ENCODE measurements around the gene YAE1.

Gene YAE1

DNA sequence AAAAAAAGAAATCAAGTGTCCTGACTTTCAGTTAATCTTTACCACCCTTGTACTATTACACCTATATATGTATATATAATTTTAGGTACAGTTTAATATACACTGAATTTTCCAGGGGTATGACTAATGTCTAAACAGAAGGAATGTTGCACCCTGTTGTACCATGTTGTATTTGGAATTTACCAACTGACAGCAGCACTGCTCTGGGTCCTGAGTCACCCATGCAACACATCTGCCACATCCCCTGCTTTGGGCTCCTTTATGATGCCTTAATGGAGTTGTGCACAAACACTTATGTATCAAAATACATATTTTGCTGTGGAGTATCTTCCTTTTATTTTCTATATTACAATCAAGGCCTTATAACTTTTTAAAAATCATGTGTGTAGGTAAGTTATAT is 21.2 kb downstream of the YAE1 start:
- H3K9me3 ChIP-seq (ENCODE audit: control insufficient read depth in 1 of 2, low read length in 2 of 2): no peaks in the 10 kb centered on the region
- H3K27ac ChIP-seq (ENCODE audit: low read length): no peak overlapping the region
- H3K4me3 ChIP-seq (ENCODE audit: low read depth in 1 of 2, low read length in 2 of 2): no peak overlapping the region
- H3K27me3 ChIP-seq (ENCODE audit: low read depth, low read length): no peaks in the 10 kb centered on the region
- H3K36me3 ChIP-seq (ENCODE audit: control insufficient read depth in 1 of 2, insufficient read depth in 2 of 2, low read length in 2 of 2): peaks cover 0 to 4% of the 10 kb centered on the region in 2 donors
- no peaks in the 10 kb centered on the region for H3K4me1 ChIP-seq (ENCODE audit: control insufficient read depth in 1 of 2, insufficient read depth in 2 of 2, low read length in 2 of 2)

DNA sequence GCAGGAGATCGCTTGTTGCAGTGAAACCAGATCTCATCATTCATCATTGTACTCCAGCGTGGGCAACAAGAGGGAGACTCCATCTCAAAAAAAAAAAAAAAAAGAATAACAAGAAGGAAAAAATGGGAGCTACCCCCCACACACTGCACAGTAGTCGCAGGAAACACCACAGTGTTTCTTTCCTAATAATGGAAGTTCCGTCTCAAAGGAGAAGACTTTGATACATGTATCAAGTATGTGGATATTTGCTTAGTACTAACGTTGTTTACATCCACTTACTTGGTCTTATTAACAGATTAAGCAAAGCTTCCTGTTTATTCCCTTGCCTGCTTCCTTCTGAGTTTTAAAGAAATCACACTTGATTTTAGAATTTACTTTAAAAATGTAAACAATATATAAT is 22.2 kb downstream of the YAE1 start:
- Histone ChIP-seq H3K4me3 (ENCODE audit: low read depth in 1 of 2, low read length in 2 of 2) (no peak overlapping the region), H3K4me1 (ENCODE audit: control insufficient read depth in 1 of 2, insufficient read depth in 2 of 2, low read length in 2 of 2) (no peaks in the 10 kb centered on the region), H3K36me3 (ENCODE audit: control insufficient read depth in 1 of 2, insufficient read depth in 2 of 2, low read length in 2 of 2) (peaks cover 0 to 4% of the 10 kb centered on the region in 2 donors), H3K27me3 (ENCODE audit: low read depth, low read length) (no peaks in the 10 kb centered on the region), H3K9me3 (ENCODE audit: control insufficient read depth in 1 of 2, low read length in 2 of 2) (no peaks in the 10 kb centered on the region), H3K27ac (ENCODE audit: low read length) (no peak overlapping the region)

DNA sequence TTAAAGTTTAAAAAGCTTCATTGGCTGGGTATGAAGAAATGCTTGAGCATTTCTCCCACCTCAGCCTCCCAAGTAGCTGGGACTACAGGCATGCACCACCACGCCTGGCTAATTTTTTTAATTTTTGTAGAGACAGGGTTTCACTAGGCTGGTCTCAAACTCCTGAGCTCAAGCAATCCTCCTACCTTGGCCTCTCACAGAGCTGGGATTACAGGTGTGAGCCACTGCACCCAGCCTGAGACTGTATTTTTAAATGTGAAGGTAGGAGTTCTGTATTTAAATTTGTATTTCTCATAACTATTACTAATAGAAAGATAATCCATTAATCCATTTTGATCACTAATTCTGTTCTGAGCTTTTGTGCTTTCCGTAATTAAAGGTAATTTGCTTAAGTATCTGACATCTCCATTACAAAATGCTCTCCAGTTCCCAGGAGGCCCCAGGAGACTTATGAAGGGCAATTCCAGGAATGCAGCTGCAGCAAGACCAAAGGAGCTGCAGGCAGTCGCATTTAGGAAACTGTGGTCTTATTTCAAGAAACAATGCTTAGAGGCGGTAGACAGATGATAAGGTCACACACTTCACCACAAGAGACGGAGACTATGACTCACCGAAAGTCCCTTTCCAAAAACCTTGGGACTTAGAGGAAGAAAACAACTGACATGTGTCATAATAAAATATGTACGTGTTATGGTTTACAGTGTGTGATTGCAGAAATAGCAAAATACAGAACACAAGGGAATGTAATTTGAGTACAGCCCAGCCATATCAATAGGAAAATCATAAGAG is 23.3 kb downstream of the YAE1 start:
- H3K36me3 ChIP-seq (ENCODE audit: control insufficient read depth in 1 of 2, insufficient read depth in 2 of 2, low read length in 2 of 2): peaks cover 0 to 4% of the 10 kb centered on the region in 2 donors
- H3K27ac ChIP-seq (ENCODE audit: low read length): no peak overlapping the region
- no peak overlapping the region for H3K4me3 ChIP-seq (ENCODE audit: low read depth in 1 of 2, low read length in 2 of 2)
- no peaks in the 10 kb centered on the region for H3K27me3 ChIP-seq (ENCODE audit: low read depth, low read length)
- no peaks in the 10 kb centered on the region for H3K4me1 ChIP-seq (ENCODE audit: control insufficient read depth in 1 of 2, insufficient read depth in 2 of 2, low read length in 2 of 2)
- no peaks in the 10 kb centered on the region for H3K9me3 ChIP-seq (ENCODE audit: control insufficient read depth in 1 of 2, low read length in 2 of 2)

DNA sequence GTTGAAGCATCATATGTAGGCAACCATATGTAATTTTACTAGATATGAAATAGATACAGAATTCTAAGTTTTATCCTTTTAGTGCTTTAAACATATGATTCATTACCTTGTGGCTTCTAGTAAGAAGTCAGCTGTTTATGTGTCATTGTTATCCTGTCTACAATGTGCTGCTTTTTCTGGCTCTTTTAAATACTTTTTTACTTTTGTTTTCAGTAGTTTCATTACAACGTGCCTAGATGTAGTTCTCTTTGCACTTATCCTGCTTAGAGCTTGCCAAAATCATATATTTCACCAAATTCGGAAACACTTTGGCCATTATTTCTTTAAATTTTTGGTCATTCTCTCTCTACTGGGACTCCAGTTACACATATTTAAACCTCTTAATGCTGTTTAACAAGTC is 26.4 kb downstream of the YAE1 start:
- H3K9me3 ChIP-seq (ENCODE audit: control insufficient read depth in 1 of 2, low read length in 2 of 2): no peaks in the 10 kb centered on the region
- H3K27ac ChIP-seq (ENCODE audit: low read length): no peak overlapping the region
- H3K4me3 ChIP-seq (ENCODE audit: low read depth in 1 of 2, low read length in 2 of 2): no peak overlapping the region
- no peaks in the 10 kb centered on the region for H3K27me3 ChIP-seq (ENCODE audit: low read depth, low read length)
- H3K36me3 ChIP-seq (ENCODE audit: control insufficient read depth in 1 of 2, insufficient read depth in 2 of 2, low read length in 2 of 2): peaks cover 0 to 4% of the 10 kb centered on the region in 2 donors
- H3K4me1 ChIP-seq (ENCODE audit: control insufficient read depth in 1 of 2, insufficient read depth in 2 of 2, low read length in 2 of 2): no peaks in the 10 kb centered on the region

DNA sequence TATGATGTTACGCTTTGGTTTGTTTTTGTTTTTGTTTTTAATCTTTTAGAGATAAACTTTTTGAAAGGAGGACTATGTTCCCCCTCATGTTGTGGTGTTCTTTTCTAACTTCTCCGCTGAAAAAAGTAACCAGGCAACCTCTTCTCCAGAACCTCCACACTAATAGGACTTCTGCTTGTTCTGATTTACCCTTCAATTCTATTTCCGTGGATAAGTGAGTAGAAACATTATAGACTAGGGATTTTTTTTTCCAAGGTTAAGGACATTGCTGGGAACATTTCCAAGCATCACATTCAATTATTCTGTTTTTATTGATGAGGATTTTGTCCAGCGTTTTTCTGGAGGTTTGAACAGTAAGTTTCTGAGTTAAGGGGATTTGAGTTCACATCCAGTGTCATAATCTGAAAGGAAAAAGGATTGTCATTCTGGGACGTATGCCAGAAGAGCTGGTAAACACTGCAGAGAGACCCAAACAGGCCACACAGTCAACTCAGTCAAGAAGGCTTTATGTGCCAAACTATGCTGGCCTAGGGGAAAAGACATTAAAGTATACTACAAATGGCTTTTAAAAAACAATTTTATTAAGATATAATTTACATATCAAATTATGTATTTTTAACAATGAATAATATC is 28.9 kb downstream of the YAE1 start:
- Histone ChIP-seq H3K4me1 (ENCODE audit: control insufficient read depth in 1 of 2, insufficient read depth in 2 of 2, low read length in 2 of 2) (no peaks in the 10 kb centered on the region), H3K4me3 (ENCODE audit: low read depth in 1 of 2, low read length in 2 of 2) (no peak overlapping the region), H3K27me3 (ENCODE audit: low read depth, low read length) (no peaks in the 10 kb centered on the region), H3K36me3 (ENCODE audit: control insufficient read depth in 1 of 2, insufficient read depth in 2 of 2, low read length in 2 of 2) (peaks cover 0 to 4% of the 10 kb centered on the region in 2 donors), H3K27ac (ENCODE audit: low read length) (no peak overlapping the region), H3K9me3 (ENCODE audit: control insufficient read depth in 1 of 2, low read length in 2 of 2) (no peaks in the 10 kb centered on the region)

DNA sequence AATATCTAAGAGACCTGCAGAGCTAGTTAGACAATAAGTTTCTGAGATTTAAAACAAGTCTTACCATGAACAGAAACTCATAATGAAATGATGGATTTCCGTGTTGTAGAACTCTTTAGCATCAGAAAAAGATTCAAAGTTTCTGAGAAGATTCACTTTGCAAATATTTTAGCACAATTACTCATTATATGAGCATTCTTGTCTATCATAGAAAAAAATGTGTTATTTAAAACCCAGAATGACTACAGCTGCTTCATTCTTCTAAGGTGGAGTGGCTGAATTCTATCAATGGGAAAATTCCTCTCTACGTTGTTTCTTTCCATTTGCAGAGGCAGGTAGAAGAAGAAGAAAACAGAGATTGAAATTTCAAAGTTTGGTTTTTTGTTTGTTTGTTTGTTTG is 36.1 kb downstream of the YAE1 start:
- Histone ChIP-seq H3K27ac (ENCODE audit: low read length) (no peak overlapping the region), H3K4me1 (ENCODE audit: control insufficient read depth in 1 of 2, insufficient read depth in 2 of 2, low read length in 2 of 2) (no peaks in the 10 kb centered on the region), H3K27me3 (ENCODE audit: low read depth, low read length) (no peaks in the 10 kb centered on the region)

DNA sequence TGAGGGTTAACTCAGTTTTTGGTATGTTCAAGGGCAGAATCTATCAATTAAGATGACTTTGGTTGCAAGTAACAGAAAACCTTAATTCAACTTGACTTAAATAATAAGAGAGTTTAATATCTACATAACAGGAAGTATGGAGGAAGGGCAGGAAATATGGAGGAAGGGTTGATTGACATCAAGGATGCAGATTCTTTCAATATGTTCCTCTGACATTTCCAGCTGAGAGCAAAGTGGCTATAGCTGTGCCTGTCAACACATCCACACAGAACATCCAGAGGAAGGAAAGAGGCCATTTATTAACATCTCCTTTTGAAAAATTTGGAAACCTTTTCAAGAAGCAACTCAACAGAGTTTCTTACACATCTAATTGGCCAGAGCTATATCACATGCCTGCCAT is 37.7 kb downstream of the YAE1 start:
- no peak overlapping the region for H3K27ac ChIP-seq (ENCODE audit: low read length)
- H3K36me3 ChIP-seq (ENCODE audit: control insufficient read depth in 1 of 2, insufficient read depth in 2 of 2, low read length in 2 of 2): no peaks in the 10 kb centered on the region
- no peaks in the 10 kb centered on the region for H3K27me3 ChIP-seq (ENCODE audit: low read depth, low read length)
- no peaks in the 10 kb centered on the region for H3K4me1 ChIP-seq (ENCODE audit: control insufficient read depth in 1 of 2, insufficient read depth in 2 of 2, low read length in 2 of 2)
- H3K9me3 ChIP-seq (ENCODE audit: control insufficient read depth in 1 of 2, low read length in 2 of 2): no peaks in the 10 kb centered on the region
- H3K4me3 ChIP-seq (ENCODE audit: low read depth in 1 of 2, low read length in 2 of 2): no peak overlapping the region

More for the DNA sequence above, 36.1 kb downstream of the YAE1 start:
- H3K9me3 ChIP-seq (ENCODE audit: control insufficient read depth in 1 of 2, low read length in 2 of 2): no peaks in the 10 kb centered on the region
- H3K4me3 ChIP-seq (ENCODE audit: low read depth in 1 of 2, low read length in 2 of 2): no peak overlapping the region
- H3K36me3 ChIP-seq (ENCODE audit: control insufficient read depth in 1 of 2, insufficient read depth in 2 of 2, low read length in 2 of 2): no peaks in the 10 kb centered on the region

DNA sequence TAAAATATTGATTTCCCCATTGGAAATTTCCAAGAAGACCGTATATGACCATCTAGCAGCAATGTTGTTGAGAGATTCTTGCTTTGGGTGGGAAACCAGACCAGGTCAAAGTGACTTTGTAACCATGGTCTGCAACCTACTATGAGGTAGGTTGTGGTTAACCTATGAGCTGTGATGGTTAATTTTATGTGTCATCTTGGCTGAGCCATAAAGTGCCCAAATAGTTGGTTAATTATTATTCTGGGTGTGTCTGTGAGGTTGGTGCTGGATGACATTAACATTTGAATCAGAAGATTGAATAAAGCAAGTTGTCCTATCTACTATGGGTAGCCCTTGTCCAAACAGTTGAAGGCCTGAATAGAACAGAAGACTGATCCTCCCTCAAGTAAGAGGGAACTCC is 38.9 kb downstream of the YAE1 start:
- Histone ChIP-seq H3K9me3 (ENCODE audit: control insufficient read depth in 1 of 2, low read length in 2 of 2) (no peaks in the 10 kb centered on the region), H3K36me3 (ENCODE audit: control insufficient read depth in 1 of 2, insufficient read depth in 2 of 2, low read length in 2 of 2) (no peaks in the 10 kb centered on the region), H3K27ac (ENCODE audit: low read length) (no peak overlapping the region), H3K27me3 (ENCODE audit: low read depth, low read length) (no peaks in the 10 kb centered on the region), H3K4me1 (ENCODE audit: control insufficient read depth in 1 of 2, insufficient read depth in 2 of 2, low read length in 2 of 2) (no peaks in the 10 kb centered on the region), H3K4me3 (ENCODE audit: low read depth in 1 of 2, low read length in 2 of 2) (no peak overlapping the region)

DNA sequence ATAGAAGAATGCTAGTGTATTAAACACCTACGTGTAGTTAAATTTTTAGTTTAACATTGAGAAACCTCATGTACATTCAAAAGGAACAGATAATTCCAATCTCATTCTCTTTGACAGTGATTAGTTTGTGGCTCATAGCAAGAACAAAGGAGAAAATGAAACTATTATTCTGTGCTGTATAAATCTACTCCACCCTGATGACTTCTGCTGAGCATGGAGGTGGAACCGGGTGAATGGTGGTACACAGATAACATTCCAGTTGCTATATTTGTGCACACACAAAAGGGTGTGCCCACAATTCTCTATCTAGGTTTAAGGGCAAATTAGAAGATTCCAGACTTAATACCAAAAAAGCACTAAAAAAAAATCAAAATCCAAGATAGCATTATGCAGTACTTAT is 40.1 kb downstream of the YAE1 start:
- no peaks in the 10 kb centered on the region for H3K36me3 ChIP-seq (ENCODE audit: control insufficient read depth in 1 of 2, insufficient read depth in 2 of 2, low read length in 2 of 2)
- no peaks in the 10 kb centered on the region for H3K9me3 ChIP-seq (ENCODE audit: control insufficient read depth in 1 of 2, low read length in 2 of 2)
- no peaks in the 10 kb centered on the region for H3K4me1 ChIP-seq (ENCODE audit: control insufficient read depth in 1 of 2, insufficient read depth in 2 of 2, low read length in 2 of 2)
- no peak overlapping the region for H3K27ac ChIP-seq (ENCODE audit: low read length)
- H3K27me3 ChIP-seq (ENCODE audit: low read depth, low read length): peaks cover 6% of the 10 kb centered on the region
- no peak overlapping the region for H3K4me3 ChIP-seq (ENCODE audit: low read depth in 1 of 2, low read length in 2 of 2)

DNA sequence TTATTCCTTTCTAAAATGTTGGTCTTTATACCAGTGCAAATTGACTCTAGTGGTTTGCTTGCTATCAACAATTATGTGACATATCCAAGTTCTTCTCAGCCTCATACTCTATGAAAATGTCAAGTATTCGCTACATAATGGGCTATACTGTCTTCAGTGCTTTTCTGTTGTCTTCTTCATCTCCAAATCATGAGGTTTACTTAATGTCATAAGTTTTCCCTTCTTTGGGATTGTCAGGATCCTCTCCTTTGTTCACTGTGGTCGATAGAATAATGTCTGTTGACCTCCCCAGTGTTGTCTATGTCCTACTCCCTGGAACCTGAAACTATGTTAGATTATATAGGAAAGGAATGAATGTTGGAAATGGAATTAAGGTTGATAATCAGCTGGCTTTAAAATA is 40.7 kb downstream of the YAE1 start:
- Histone ChIP-seq H3K36me3 (ENCODE audit: control insufficient read depth in 1 of 2, insufficient read depth in 2 of 2, low read length in 2 of 2) (no peaks in the 10 kb centered on the region), H3K4me1 (ENCODE audit: control insufficient read depth in 1 of 2, insufficient read depth in 2 of 2, low read length in 2 of 2) (no peaks in the 10 kb centered on the region), H3K4me3 (ENCODE audit: low read depth in 1 of 2, low read length in 2 of 2) (no peak overlapping the region), H3K27ac (ENCODE audit: low read length) (no peak overlapping the region), H3K9me3 (ENCODE audit: control insufficient read depth in 1 of 2, low read length in 2 of 2) (no peaks in the 10 kb centered on the region), H3K27me3 (ENCODE audit: low read depth, low read length) (peaks cover 6% of the 10 kb centered on the region)

DNA sequence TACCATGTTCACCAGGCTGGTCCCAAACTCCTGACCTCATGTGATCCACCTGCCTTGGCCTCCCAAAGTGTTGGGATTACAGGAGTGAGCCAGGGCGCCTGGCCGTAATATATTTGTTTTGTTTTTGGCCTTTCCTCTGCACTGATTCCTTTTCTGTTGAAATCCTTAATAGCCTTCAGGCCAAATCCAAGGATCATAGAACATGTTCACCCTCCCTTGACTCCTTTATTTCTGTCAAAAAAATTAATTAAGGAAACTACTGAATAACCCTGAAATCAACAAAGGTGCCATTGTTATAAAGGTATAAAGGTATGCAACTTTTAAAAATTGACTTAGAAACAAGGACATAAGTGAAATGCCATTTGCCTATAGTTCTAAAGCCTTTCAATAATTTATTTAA is 41.7 kb downstream of the YAE1 start:
- H3K9me3 ChIP-seq (ENCODE audit: control insufficient read depth in 1 of 2, low read length in 2 of 2): no peaks in the 10 kb centered on the region
- no peaks in the 10 kb centered on the region for H3K36me3 ChIP-seq (ENCODE audit: control insufficient read depth in 1 of 2, insufficient read depth in 2 of 2, low read length in 2 of 2)
- no peak overlapping the region for H3K27ac ChIP-seq (ENCODE audit: low read length)

DNA sequence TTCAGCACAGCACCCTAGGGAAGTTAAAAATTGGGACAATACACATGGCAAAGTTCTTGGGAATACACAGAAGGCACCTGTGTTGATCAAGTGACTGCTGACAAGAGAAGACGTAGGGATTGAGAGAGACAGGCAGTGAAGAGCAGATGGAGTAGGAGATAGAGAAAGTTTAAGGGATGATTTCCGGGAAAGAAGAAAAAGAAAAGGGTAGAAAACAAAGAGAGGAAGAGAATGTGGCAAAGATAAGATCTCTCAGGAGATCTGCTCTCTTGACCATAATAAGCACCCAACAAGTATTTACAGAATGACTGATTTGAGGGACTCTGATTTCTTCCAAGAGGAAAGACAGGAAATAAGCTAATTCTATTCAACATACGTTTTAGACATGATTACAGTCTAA is 42.1 kb downstream of the YAE1 start:
- Histone ChIP-seq H3K36me3 (ENCODE audit: control insufficient read depth in 1 of 2, insufficient read depth in 2 of 2, low read length in 2 of 2) (no peaks in the 10 kb centered on the region), H3K27me3 (ENCODE audit: low read depth, low read length) (peaks cover 6% of the 10 kb centered on the region), H3K27ac (ENCODE audit: low read length) (no peak overlapping the region), H3K4me1 (ENCODE audit: control insufficient read depth in 1 of 2, insufficient read depth in 2 of 2, low read length in 2 of 2) (no peaks in the 10 kb centered on the region), H3K9me3 (ENCODE audit: control insufficient read depth in 1 of 2, low read length in 2 of 2) (no peaks in the 10 kb centered on the region), H3K4me3 (ENCODE audit: low read depth in 1 of 2, low read length in 2 of 2) (no peak overlapping the region)

More for the DNA sequence above, 41.7 kb downstream of the YAE1 start:
- H3K27me3 ChIP-seq (ENCODE audit: low read depth, low read length): peaks cover 6% of the 10 kb centered on the region
- no peak overlapping the region for H3K4me3 ChIP-seq (ENCODE audit: low read depth in 1 of 2, low read length in 2 of 2)
- H3K4me1 ChIP-seq (ENCODE audit: control insufficient read depth in 1 of 2, insufficient read depth in 2 of 2, low read length in 2 of 2): no peaks in the 10 kb centered on the region
